NCI-H524 treated with DMSO at 0.1 percent for 48 hours (cell line): ENCODE data around the gene NELFA.

ENCODE experiments used
- DNase-seq: peaks from one replicate; lab custom pipeline; 2025; lab: John Stamatoyannopoulos, UW

NELFA gene

DNA sequence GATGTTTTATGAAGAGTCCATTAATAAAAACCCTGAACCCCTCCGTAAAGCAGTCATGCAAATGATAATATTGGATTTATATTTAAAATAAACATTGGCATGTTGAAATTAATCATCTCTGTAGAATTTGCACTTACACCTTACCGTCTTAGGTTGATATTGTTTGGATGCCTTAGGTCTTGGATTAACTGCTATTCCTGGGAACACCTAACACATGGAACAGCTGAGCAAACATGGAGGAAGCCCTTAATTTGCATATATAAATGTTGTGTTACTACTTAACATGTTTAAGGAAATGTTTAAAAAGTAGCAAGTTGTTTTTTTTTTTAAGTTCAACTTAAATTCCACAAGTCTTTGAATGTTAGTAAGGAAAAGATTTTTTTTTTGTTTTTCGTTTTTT is 75.1 kb downstream of the NELFA start:
- no peak for DNase-seq

DNA sequence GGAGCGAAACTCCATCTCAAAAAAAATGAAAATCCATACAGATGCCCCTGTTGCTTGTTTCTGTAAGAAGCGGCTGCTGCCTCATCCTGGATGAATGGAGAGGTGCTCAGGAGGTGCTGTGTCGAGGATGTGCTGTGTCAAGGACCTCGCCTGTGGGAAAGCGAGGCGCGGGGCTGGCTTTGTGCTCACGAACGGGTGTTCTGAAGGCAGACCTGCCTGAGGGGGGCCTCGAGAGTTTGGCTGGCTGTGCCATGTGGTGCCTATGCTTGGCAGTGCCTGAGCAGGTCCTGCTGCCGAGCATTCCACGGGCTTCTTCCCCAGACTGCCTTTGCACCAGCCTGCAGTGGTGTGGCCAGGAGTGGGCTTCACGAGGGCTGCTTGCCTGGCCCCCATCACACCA is 76.0 kb downstream of the NELFA start:
- no peak for DNase-seq
